Esophagus squamous epithelium (tissue), 4 donors: Measurements from ENCODE around the gene MGMT.

ENCODE experiments used
- CTCF ChIP-seq, 6 experiments: fragments of 450-650 bp in 4 of 6; fragments of 200-600 bp in 2 of 6; sonication (generic) in 2 of 6; IDR thresholded peaks; one replicate each; pipeline ENCODE4 v1.5.1; 2016 to 2019; ENCODE audit warnings: antibody characterized with exemption in 6 of 6, mild to moderate bottlenecking in 4 of 6, moderate library complexity in 4 of 6
- POLR2A ChIP-seq, 4 donors: fragments of 450-650 bp; IDR thresholded peaks; one replicate each; pipeline ENCODE4 v1.6.1; 2017; ENCODE audit warnings: antibody characterized with exemption in 4 of 4, mild to moderate bottlenecking in 4 of 4, moderate library complexity in 3 of 4

DNA sequence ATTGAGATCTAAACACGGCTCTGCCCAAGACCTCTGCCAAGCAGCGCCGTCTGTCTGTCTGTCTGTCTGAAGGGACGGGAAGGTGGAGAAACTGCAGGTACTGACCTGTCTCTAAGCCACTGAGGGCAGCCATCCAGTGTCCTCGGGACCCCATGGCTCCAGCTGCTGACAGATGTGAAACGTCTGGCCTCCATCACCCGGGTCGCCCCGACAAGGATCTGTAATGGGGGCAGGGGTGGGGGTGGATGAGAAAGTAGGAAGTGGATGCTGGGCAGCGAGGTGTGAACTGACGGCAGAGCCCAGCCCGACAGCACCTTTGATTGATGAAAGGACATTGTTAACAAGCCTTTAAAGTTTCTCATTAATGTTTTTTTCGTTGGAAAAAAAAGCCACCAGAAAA, 304.0 kb downstream of the MGMT start:
- TF ChIP-seq POLR2A (IDR thresholded peaks at IDR 0.05) = no peak
- no peak for TF ChIP-seq CTCF (IDR thresholded peaks at IDR 0.05)
